AG04449 (cell line): ENCODE results near the gene MAP3K8.

Source experiments
- CTCF ChIA-PET: fragments of 350-600 bp; formaldehyde crosslinking; extraction: SDS; loops from one replicate; lab custom pipeline; 2021; ENCODE audit warnings: antibody characterized with exemption; lab: Yijun Ruan, JAX
- POLR2A ChIA-PET: fragments of 400-600, 350-600 bp; formaldehyde crosslinking; extraction: SDS; loops from one replicate; lab custom pipeline; 2020; ENCODE audit warnings: antibody characterized with exemption, inconsistent platforms; lab: Yijun Ruan, JAX
- DNase-seq: peaks from one replicate; pipeline ENCODE4 v3.0.0-alpha.2; 2010; ENCODE audit warnings: low read depth, low spot score
- H3K4me3 ChIP-seq: 2 replicates; pipeline ENCODE4 v1.5.1; 2011; ENCODE audit warnings: low read depth, mild to moderate bottlenecking, control low read depth, low read length
- CTCF ChIP-seq: IDR thresholded peaks from one replicate; pipeline ENCODE4 v1.5.1; 2011; ENCODE audit warnings: mild to moderate bottlenecking, moderate library complexity, low read length, control low read depth, inconsistent platforms; ENCODE audit not compliant: insufficient read depth; ENCODE audit errors: missing control alignments

MAP3K8 gene

GRCh38 chr10:30425336-30426075, 8.5 kb upstream of the MAP3K8 start:
- DNase-seq = no peak
- ChIA-PET CTCF (interaction anchor here (0.7 kb wide), 1 partner anchor 166 kb away, joined by 3 read pairs; no protein-coding TSS in a partner anchor), POLR2A (no interaction called here)
- no peak for TF ChIP-seq CTCF
- H3K4me3 ChIP-seq = no peak overlapping the region

- TF ChIP-seq CTCF = no peak
- H3K4me3 ChIP-seq = no peak overlapping the region
- CTCF ChIA-PET = interaction anchor here (1.1 to 2.0 kb wide), 3 partner anchors 16 to 160 kb away, joined by 3 to 5 read pairs (median 3); no protein-coding TSS in a partner anchor
- DNase-seq = no peak
- POLR2A ChIA-PET = no interaction called here
Observed at GRCh38 chr10:30430544-30431298, 3.3 kb upstream of the MAP3K8 start.

- no peak for TF ChIP-seq CTCF
- no peak for DNase-seq
- POLR2A ChIA-PET = no interaction called here
- H3K4me3 ChIP-seq = no peak overlapping the region
- CTCF ChIA-PET = interaction anchor here (1.2 to 2.0 kb wide), 2 partner anchors 17 to 152 kb away, joined by 3 to 5 read pairs; no protein-coding TSS in a partner anchor
Observed at GRCh38 chr10:30431435-30431911, 2.5 kb upstream of the MAP3K8 start.

GRCh38 chr10:30432622-30433305, 1.2 kb upstream of the MAP3K8 start:
- no peak for TF ChIP-seq CTCF
- peak overlapping the region; percentile 86 for H3K4me3 ChIP-seq
- ChIA-PET CTCF (interaction anchor here (0.5 to 1.8 kb wide), 4 partner anchors 12 to 158 kb away, joined by 3 to 6 read pairs (median 4); no protein-coding TSS in a partner anchor), POLR2A (interaction anchor here (1.4 kb wide), 1 partner anchor 9 kb away, joined by 4 read pairs; no protein-coding TSS in a partner anchor)
- no peak for DNase-seq

GRCh38 chr10:30433306-30433729, 666 bp upstream of the MAP3K8 start:
- no peak for TF ChIP-seq CTCF
- DNase-seq = no peak
- CTCF ChIA-PET = interaction anchor here (1.8 kb wide), 2 partner anchors 20 to 158 kb away, joined by 6 read pairs; no protein-coding TSS in a partner anchor
- peak overlapping the region; percentile 86 for H3K4me3 ChIP-seq
- POLR2A ChIA-PET = interaction anchor here (0.5 to 1.9 kb wide), 6 partner anchors 10 to 68 kb away, joined by 3 to 5 read pairs (median 4); no protein-coding TSS in a partner anchor
